GM18502 (cell line): ENCODE measurements around the gene GPANK1.
"Not testable (repeated sequence)": the region's sequence is repeated elsewhere in the genome, so short reads cannot be mapped to it uniquely, and the experiment has no call there.

Experiments used
- ATAC-seq: cut with Tn5 transposase; IDR thresholded peaks from one replicate; pipeline ENCODE4 v1.9.1; 2021; ENCODE audit warnings: mild to moderate bottlenecking; ENCODE audit not compliant: unreplicated experiment, poor library complexity

The GPANK1 gene

DNA sequence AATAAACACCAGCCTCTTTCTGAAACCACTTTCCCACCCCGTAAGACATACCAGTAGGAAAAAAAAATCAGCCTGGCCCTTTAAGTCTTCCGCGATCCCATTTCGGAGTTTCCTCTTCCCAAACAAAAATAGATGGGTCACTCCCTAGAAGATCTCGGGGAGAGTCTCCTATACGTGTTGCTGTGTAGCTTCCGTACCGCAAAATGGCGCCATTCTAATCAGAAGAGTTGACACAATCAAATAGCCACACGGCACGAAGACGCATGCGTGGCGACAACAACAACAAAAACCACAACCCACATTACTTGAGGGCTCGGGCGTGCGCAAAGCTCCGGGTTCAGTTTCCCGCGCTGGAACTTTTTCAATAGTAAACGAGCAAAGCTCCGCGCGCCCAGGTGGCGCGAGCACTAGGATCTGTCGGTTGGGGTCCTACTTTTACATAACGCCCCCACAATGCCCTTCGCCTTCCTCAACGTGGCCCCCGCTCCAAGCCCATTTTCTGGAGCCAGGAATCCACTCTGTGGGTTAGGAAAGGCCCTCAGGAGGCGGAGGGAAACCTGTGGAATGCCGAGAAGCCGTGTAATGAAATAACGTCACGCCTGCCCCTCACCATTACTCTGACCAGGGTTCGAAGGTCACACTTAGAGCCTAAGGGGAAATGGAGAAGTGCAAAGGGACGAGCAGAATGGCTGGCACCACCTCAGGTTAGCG lies at the start of gene GPANK1:
TSS of gene GPANK1 (minus strand) at position 208 of the 711 bp plus-strand sequence. CDS start 519 bp downstream, outside the sequence.
- ATAC-seq: no peak

DNA sequence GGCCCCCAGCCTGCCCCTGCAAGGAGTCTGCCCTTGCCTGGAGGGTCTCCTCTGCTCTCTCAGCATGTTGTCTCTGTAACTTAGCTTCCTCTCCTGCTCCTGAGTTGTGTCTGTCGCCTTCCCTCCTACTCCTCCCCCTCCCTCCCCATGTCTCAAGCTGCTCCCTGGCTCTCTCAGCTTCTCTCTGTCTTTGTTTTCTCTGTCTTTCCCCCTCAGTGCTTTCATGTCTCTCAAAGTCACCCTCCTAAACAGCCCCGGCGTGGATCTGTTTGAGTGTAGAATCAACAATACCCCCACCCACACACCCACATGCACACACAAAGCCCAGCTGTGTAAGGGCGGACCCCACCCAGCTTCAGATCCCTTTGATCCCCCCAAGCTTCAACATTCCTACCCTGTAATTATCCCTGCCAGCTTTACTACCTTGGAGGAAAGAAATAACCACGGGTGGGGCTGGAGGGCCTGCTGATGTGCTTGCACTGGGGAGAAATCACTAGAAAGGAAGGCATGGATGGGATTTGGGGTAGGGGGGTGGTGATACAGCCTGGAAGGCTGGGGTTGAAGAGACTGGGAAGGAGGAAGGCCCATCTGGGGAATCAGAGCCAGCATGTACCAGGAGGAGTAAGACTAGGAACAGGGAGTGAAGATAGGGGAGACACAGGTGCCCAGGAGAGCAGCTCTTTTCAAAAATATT lies 49.3 kb upstream of the GPANK1 start:
- ATAC-seq: no peak

DNA sequence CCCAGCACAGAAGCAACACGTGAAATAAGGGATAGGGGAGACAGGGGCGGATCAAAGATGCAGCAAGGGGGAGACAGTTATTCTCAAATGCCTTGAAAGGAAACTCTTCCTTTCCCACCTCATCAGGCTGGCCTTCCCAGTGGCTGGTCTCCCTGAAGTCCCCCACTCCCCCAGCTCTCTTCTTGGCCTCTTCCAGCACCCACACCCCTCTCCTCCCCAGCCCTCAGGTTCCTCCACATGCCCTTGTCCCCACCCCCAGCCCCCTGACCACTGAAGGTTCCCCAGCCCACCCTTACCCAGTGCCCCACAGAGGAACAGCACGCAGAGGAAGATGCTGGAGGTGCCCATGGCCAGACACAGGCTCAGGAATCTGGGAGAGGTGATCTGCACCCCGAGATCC lies 48.7 kb upstream of the GPANK1 start:
- no peak for ATAC-seq

DNA sequence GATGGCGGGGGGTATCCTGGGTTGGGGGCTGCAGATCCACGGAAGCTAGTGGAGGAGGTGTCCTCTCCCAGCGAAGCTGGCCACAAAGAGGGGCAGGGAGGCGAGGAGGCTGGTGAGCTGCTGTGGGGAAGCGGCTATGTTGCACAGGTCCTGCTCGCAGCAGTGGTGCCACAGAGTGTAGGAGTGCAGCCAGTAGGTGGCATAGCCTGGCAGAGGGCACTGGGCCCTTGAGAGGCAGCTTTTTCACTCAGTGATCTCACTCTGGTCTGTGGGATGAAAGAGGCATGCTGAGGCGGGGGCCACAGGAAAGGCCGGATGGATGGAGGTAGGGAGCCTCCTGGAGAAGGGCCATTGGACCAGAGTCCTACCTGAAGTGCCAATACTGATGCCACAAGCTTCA lies 47.5 kb upstream of the GPANK1 start:
- ATAC-seq: no peak

DNA sequence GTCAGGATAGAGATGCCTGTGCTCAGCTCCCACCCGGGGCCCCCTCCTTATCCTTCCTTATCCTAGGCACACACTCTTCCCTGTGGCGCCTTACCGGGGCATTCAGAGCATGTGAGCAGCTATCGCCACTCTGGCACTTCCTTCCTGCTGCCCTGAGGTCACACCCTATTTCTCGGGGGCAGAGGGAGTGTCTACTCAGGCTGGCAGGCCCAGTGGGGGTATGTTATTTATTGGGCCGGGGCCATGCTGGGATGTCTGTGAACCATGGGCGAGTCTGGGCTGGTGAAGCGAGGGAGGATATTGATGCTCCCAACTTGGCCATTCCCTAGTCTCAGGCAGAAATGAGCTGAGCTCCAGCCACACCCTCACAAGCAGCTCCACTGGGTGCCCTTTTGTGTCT lies 46.4 kb upstream of the GPANK1 start:
- no peak for ATAC-seq

DNA sequence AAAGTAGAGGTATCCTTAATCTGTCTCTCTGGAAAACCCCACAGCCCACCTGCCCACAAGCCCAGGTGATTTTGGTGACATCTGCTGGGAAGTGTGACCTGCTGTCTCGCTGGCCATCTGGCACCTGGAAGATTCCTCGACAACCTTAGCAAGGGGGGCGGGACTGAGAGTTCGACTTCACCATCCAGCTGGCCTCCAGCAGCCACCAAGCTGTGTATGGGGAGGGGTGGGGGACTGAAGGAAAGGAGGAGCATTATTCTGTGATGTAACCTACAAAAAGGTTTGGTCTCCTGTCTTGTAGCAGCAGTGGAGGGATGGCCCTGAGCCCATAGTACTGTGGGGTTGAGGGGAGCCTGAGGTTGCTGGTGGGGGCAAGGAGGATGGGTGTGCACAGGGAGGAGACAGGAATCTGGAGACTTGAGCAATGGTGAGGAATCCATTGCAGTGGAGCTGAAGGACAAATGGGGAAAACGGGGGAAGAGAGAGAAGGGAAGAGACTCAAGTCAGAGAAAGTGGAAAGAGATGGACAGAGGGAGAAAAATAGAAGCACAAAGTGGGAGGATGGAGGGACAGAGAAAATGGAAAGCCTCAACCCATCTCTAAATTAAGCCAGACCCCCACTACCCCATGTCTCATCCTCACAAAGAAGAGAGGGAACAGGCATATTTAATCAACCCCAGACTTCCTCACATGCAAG lies 45.9 kb upstream of the GPANK1 start:
- no peak for ATAC-seq

DNA sequence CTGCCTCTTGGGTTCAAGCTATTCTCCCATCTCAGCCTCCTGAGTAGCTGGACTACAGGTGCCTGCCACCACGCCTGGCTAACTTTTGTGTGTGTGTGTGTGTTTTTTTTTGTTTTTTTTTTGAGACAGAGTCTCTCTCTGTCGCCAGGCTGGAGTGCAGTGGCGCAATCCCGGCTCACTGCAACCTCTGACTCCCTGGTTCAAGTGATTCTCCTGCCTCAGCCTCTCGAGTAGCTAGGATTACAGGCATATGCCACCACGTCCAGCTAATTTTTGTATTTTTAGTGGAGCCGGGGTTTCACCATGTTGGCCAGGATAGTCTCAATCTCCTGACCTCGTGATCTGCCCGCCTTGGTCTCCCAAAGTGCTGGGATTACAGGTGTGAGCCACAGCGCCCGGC lies 44.4 kb upstream of the GPANK1 start:
- not testable (repeated sequence) for ATAC-seq

DNA sequence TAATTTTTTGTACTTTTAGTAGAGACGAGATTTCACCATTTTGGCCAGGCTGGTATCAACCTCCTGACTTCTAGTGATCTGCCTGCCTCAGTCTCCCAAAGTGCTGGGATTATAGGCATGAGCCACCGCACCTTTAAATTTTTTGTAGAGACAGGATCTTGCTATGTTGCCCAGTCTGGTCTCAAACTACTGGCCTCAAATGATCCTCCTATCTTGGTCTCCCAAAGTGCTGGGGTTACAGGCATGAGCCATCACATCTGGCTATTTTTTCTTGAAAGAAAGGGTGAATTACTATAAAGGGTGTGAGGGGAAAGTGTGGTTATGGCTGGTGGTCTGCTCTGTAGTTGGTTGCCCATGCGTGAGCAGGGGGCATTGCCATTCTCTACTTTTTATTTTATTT lies 43.4 kb upstream of the GPANK1 start:
- ATAC-seq: no peak

DNA sequence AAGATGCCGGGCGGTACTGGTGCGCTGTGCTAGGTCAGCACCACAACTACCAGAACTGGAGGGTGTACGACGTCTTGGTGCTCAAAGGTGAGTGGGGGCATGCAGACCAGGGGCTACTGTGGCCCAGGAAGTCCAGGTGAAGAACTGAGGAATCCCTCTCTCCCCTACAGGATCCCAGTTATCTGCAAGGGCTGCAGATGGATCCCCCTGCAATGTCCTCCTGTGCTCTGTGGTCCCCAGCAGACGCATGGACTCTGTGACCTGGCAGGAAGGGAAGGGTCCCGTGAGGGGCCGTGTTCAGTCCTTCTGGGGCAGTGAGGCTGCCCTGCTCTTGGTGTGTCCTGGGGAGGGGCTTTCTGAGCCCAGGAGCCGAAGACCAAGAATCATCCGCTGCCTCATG lies 42.9 kb upstream of the GPANK1 start:
- no peak for ATAC-seq

DNA sequence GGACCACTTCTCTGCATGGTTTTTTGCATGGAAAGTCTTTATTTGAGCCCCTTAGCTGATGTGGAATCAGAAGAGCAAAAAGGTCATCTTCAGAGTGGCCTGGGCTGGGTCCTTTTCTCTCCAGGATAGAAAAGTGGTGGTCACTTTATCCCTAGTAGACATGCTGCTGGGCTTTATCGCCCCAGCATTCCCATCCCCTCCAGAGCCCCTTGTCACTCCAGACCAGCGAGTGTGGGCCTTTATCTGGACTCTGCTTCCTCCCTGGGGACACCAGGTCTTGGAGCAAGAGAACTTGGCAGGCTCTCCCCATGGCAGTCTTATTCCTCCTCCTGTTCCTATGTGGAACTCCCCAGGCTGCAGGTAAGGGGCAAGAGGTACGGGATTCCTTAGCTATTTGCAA lies 41.8 kb upstream of the GPANK1 start, which contains the start of gene LY6G6F:
TSS of gene LY6G6F (plus strand) at position 268 of the 400 bp plus-strand sequence. CDS start at position 309, 41 bp downstream.
- ATAC-seq: no peak

DNA sequence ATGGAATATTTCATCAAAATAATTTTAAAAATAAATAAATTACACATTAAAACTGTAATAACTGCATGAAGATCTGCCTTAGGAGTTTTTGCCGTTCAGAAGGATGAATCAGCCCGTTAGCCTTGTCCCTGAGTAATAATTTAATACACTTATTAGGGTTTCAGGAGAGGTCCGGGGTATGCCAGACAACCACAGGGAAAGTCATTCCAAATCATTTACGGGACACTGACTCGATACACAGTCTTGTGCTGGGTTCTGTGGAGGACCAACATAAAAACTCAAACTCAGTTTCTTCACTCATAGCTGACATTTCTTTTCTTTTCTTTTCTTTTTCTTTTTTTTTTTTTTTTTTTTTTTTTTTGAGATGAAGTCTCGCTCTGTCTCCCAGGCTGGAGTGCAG lies 41.1 kb upstream of the GPANK1 start:
- ATAC-seq: no peak

DNA sequence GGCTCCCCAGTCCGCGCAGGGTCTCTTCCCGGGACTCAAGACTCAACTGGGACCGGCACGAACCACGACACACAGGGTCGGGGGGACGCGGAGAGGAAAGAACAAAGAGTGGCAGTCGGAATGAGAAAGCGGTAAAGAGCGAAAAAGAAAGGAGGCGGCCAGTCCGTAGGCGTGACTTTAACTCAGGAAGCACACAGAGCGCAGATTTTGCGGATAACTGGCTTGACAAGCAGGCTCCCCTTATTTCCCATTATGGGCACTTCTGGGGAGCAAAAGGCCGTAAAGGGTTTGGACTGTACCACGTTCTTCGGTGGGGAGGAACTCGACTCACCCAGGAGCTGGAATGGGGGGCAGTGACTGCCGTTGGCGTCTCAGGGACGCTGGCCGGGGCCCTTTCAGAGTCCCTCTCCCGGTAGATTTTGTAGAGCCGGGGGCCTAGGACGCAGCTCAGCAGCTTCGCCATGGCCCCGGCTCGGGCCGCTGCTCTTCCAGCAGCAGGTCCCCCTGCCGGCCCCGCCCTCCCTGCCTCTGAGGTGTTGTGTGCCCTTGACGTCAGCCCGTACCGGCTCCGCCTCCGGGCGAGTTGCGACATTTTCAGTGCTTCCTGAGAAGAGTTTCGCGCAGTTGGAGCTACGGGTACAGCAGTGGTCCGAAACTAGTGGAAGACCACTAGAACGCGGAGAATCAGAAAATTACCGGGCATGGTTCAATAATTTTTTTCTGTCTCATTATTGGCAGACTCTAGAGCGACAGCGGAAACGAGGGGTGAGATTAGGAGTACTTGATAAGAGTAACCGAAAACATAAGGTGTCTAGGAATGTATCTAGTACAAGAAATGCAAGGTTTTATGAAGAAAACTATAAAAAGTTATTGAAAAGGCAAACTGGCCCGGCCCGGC lies 38.3 kb upstream of the GPANK1 start, which contains the start of gene ABHD16A:
TSS of gene ABHD16A (minus strand) at position 506 of the 898 bp plus-strand sequence. CDS start at position 463, 43 bp downstream.
- ATAC-seq: peak; percentile 90

DNA sequence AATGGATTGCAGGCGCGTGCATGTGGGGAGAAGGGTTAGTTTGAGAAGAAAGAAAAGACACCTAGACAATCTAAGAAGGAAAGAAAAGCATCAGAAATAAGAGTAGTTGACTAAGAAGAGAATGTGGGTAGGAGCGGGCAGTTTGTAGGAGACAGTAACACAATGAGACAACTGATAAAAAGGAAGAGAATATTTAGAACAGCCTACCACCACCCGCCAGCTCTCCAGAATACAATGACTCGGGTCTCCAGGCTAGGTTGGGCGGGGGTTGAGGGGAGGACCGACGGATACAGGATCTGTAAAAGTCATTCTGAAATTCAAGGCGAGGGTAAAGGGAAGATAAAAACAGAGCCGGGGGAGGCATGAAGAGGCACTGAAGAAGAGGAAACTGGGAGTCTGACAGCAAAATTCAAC lies 37.6 kb upstream of the GPANK1 start:
- ATAC-seq: no peak

DNA sequence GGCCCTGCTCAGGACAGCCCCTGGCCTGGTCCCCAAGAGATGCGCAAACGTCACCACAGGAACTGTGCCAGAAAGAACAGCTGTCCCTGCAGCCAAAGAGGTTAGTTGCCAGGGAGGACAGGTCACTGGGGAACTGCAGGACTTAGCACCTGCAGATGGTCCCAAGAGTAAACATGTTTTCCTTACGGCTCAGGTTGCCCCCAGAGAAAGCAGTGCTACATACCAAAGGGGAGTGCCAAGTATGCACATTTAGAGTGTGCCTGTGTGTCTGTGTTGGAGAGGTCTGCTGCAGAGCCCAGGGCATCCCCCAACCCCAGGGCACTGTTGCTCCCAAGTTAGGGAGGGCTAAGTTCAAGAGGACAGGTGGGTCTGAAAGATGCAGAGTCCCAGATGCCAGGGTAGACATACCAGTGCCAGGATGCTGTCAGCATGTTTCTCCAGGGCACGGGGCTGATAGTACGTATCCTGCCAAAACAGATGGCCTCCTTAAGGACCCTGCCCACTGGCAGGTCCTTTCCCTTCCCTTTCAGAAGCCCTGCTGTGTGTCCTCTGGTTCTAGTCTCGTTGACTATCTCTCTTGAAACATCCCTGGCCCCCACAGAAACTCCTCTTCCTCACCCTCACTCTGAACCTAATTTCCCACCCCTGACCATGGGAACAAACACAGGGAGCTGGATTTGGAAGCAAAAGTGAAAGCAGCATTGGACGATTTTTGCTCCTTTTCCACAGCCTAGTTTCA lies 37.0 kb upstream of the GPANK1 start:
- ATAC-seq: no peak

DNA sequence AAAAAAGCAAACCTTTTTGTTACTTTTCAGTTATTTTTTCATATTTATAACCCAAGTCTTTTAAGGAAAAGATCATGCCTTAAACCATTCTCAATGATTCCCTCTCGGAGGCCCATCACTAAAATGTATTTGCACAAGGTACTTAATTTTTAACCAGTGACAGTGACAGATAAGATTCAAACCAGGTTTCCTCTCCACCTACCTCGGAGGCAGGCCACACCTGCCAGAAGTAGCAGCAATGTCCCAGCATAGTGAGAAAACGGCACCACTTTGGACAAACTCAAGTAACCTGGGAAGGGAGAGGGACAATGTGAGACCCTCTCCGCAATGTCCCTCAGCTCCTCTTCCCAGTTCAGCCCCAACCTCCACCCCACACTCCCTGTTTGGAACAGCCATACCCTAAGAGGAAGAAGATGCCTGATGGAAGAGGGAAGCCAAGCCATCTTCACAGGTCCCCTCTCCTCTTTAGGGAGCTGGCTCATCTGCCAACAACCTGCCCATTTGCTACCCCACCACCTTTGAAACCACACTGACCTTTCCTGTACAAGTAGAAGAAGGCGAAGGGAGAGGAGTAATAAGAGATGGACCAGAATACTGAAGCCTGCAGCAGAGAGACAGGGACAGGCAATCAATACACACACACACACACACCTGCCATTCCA lies 36.1 kb upstream of the GPANK1 start:
- ATAC-seq: no peak

DNA sequence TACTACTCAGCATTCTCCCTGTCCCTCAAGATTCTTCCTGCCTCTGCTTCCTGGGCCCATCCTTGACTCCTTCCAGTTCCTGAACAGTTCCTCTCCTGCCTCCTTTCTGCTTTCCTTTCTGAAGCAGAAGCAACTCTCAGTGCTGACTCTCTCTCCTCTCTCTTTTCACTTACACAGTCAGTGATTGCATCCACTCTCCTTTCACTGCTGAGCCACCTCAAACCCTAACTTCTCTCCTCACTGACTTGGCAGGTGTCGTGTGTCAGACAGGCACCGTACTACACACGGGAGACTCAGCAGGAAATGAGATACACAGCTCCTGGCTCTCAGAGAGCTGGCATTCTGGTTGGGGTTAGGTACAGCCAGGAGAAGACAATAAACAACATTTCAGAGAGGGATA lies 32.8 kb upstream of the GPANK1 start:
- ATAC-seq: no peak

DNA sequence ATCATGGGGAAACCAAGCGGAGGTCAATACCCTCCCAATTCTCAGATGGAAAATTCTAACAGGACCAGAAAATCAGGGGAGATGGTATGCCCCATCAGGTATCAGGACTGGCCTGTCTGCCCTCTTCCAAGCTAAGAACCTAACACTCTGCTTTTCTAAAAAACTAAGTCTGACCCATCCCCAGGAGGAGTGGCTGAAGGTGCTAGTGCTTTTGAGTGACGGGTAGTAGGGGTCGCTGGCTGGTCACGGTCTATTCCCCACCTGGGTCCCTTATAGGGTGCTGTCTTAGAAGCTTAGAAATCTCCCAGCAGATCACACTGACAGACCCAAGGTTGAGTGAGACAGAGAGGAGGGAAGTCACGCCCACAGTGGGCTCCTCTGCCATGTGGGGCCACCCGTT lies 28.7 kb upstream of the GPANK1 start:
- ATAC-seq: no peak

DNA sequence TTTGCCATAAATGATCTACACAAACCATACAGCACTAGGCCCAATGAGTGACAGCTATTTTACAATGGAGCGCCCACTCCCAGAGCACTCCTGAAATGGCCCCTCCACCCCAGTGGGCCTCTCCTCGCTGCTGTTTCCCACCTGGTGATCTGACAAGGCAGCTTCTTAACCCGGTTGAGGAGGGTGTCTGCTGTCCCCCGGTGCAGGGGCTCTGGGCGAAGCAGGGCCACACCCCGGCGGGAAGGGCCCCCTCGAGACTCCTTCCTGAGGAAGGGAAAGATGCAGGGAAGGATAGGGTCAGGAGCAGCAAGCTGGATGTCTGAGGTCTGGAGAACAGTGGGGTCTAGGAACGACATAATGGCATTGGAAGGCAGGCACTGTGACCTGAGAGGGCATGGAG lies 28.1 kb upstream of the GPANK1 start:
- no peak for ATAC-seq

DNA sequence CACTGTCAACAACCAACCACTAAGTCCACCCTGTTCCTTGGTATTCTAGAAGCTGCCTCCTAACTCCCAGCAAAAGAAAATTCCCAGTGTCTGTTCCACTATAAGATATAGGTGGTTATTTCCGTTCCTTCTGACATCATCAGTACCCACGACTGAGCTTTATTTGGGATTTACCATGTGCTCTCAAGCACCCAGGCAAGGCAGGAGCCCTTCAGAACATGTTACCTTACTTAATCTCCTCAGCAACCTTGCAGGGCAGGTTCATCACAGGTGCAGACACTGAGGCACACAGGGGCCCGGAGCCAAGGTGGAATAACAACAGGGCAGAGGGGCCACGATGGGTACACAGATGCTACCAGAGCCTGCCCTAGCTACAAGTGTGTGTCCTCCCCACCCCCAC lies 27.6 kb upstream of the GPANK1 start:
- ATAC-seq: no peak
